Esophagus squamous epithelium (tissue), 5 donors: ENCODE results near the gene SECISBP2L. TPM values are rescaled to one million over a fixed set of nuclear protein-coding genes. Genes with fewer than 3 reads are reported as not detected.

Source experiments
- DNase-seq: peaks from one replicate; lab custom pipeline; 2025; lab: John Stamatoyannopoulos, UW
- H3K27ac ChIP-seq, 4 donors: fragments of 200-600 bp; sonication (generic); one replicate each; pipeline ENCODE4 v1.5.1; 2016 to 2019; ENCODE audit warnings: mild to moderate bottlenecking in 1 of 4
- H3K27me3 ChIP-seq, 4 donors: fragments of 200-600 bp; sonication (generic); 1 replicate in 3 of 4; 2 replicates in 1 of 4; pipeline versions ENCODE4 v1.5.1 to v1.6.0; 2017 to 2021; ENCODE audit warnings: antibody characterized with exemption in 1 of 4
- H3K36me3 ChIP-seq, 3 donors: fragments of 200-600 bp; sonication (generic); one replicate each; pipeline ENCODE4 v1.5.1; 2016 to 2019
- H3K4me1 ChIP-seq, 3 donors: fragments of 200-600 bp; sonication (generic); one replicate each; pipeline ENCODE4 v1.5.1; 2017 to 2019
- H3K4me3 ChIP-seq, 4 donors: fragments of 200-600 bp; sonication (generic); 1 replicate in 3 of 4; 2 replicates in 1 of 4; pipeline ENCODE4 v1.5.1; 2016 to 2019; ENCODE audit warnings: mild to moderate bottlenecking in 2 of 4, moderate library complexity in 1 of 4
- H3K9me3 ChIP-seq, 3 donors: fragments of 200-600 bp; sonication (generic); one replicate each; pipeline ENCODE4 v1.5.1; 2016 to 2019
- POLR2A ChIP-seq, 4 donors: fragments of 450-650 bp; IDR thresholded peaks; one replicate each; pipeline ENCODE4 v1.6.1; 2017; ENCODE audit warnings: antibody characterized with exemption in 4 of 4, mild to moderate bottlenecking in 4 of 4, moderate library complexity in 3 of 4
- WGBS, 2 donors: methylation state at CpG; one replicate each; pipeline ENCODE4 v1.1.5; 2018; 5-methylcytosine and 5-hydroxymethylcytosine counted together
- intact Hi-C: fragments of 100-400 bp; cut with DNase I; formaldehyde crosslinking; loops from one replicate; pipeline ENCODE4 v1.15.0; 2022
- small RNA-seq, 4 donors: library from RNA; depleted of rRNA; stranded (forward); fragments of <200 nt; gene quantifications; one replicate each; pipeline ENCODE3, GENCODE V24; 2016
- total RNA-seq, 4 donors: library from RNA; depleted of rRNA; stranded (reverse); fragments of >200 nt; gene quantifications; one replicate each; pipeline ENCODE4 v1.1.0, GENCODE V29; 2016
- TF ChIP-seq, protein P1 (sequence below), 6 experiments: fragments of 450-650 bp in 4 of 6; fragments of 200-600 bp in 2 of 6; sonication (generic) in 2 of 6; IDR thresholded peaks; one replicate each; pipeline ENCODE4 v1.5.1; 2016 to 2019; ENCODE audit warnings: antibody characterized with exemption in 6 of 6, mild to moderate bottlenecking in 4 of 6, moderate library complexity in 4 of 6
- donor health status: DM: yes; HTN: yes; CAD: no.

The SECISBP2L gene
- total RNA-seq, 4 donors from 2014 or later = 15.1 to 33.0 (median 20.3) TPM

DNA sequence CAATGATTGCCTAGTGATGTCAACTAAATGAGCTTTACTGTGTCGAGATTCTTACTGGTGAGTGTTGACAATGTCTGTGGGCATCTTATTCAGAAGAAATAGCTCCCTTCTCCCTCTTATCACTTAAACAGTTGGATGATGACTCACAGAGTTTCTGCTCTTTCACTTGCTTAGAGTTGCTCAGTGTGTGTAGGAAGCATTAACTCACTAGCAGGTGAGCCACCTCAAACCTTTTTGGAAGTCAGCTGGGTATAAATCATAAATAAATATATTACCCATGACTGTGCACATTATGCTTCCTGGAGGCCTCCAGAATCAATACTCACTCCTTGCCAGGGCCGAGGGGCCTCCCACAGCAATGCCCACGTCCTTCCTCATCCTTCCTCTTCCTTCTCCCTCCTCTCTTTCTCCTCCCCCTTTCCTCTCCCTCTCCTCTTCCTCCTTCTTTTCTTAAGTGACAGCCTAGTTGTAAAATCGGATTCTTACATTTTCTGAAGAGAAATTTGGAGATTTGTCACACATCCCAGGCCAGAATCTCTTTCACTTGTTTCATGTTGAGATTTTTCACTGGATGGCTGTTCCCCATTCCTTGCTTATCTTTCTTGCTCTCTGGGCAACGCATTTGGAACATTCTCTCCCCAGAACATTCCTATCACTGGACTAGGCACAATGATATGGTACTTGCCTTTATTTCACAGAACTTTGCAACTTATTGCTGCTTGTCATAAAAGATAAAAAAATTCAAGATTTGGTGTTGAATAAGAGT, 100.0 kb downstream of the SECISBP2L start:
- intact Hi-C loops = no loop called here
- WGBS, 2 donors = 32 to 38% methylated on average over 5 of the region's 5 CpGs

GRCh38 chr15:48945386-48945785, 100.9 kb downstream of the SECISBP2L start:
- no peaks in the 10 kb centered on the region for H3K9me3 ChIP-seq
- no peak for DNase-seq
- H3K4me1 ChIP-seq = no peaks in the 10 kb centered on the region
- TF ChIP-seq, protein P1, sequence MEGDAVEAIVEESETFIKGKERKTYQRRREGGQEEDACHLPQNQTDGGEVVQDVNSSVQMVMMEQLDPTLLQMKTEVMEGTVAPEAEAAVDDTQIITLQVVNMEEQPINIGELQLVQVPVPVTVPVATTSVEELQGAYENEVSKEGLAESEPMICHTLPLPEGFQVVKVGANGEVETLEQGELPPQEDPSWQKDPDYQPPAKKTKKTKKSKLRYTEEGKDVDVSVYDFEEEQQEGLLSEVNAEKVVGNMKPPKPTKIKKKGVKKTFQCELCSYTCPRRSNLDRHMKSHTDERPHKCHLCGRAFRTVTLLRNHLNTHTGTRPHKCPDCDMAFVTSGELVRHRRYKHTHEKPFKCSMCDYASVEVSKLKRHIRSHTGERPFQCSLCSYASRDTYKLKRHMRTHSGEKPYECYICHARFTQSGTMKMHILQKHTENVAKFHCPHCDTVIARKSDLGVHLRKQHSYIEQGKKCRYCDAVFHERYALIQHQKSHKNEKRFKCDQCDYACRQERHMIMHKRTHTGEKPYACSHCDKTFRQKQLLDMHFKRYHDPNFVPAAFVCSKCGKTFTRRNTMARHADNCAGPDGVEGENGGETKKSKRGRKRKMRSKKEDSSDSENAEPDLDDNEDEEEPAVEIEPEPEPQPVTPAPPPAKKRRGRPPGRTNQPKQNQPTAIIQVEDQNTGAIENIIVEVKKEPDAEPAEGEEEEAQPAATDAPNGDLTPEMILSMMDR (IDR thresholded peaks at IDR 0.05) = no peak
- TF ChIP-seq POLR2A (IDR thresholded peaks at IDR 0.05) = no peak
- no peak overlapping the region for H3K4me3 ChIP-seq
- intact Hi-C loops = no loop called here
- no peaks in the 10 kb centered on the region for H3K36me3 ChIP-seq
- H3K27ac ChIP-seq = no peak overlapping the region
- 28 to 79% methylated on average over 2 of the region's 2 CpGs for WGBS, 2 donors
- H3K27me3 ChIP-seq = no peaks in the 10 kb centered on the region

More for the DNA sequence above, 100.0 kb downstream of the SECISBP2L start:
- Histone ChIP-seq H3K27me3 (no peaks in the 10 kb centered on the region), H3K9me3 (no peaks in the 10 kb centered on the region), H3K4me1 (no peaks in the 10 kb centered on the region), H3K36me3 (no peaks in the 10 kb centered on the region), H3K4me3 (no peak overlapping the region), H3K27ac (no peak overlapping the region)
- no peak for DNase-seq
- TF ChIP-seq, protein P1 (IDR thresholded peaks at IDR 0.05) = no peak
- no peak for TF ChIP-seq POLR2A (IDR thresholded peaks at IDR 0.05)

DNA sequence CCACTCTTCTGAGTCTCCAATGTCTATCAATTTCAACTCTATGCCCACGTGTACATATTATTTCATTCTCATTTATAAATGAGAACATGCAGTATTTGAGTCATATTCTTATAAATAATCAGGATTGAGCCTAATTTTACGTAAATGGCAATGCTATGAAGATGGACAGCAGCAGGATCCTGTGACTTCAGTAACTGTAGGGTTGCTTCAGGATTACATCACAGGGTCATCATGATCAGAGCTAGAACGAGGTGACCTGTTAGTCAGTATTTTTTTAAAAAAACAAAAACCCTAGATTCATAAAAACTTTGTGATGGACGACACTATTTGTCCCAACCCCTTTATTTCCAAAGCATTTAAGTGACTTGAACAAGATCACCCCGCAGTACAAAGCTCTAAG, 104.3 kb downstream of the SECISBP2L start:
- Histone ChIP-seq H3K36me3 (no peaks in the 10 kb centered on the region), H3K4me1 (no peaks in the 10 kb centered on the region), H3K9me3 (no peaks in the 10 kb centered on the region), H3K27me3 (no peaks in the 10 kb centered on the region), H3K4me3 (no peak overlapping the region), H3K27ac (no peak overlapping the region)
- intact Hi-C loops = no loop called here
- no peak for DNase-seq
- TF ChIP-seq POLR2A (IDR thresholded peaks at IDR 0.05) = no peak
- TF ChIP-seq, protein P1 (IDR thresholded peaks at IDR 0.05) = no peak
- WGBS, 2 donors = 72 to 73% methylated on average over 5 of the region's 5 CpGs

DNA sequence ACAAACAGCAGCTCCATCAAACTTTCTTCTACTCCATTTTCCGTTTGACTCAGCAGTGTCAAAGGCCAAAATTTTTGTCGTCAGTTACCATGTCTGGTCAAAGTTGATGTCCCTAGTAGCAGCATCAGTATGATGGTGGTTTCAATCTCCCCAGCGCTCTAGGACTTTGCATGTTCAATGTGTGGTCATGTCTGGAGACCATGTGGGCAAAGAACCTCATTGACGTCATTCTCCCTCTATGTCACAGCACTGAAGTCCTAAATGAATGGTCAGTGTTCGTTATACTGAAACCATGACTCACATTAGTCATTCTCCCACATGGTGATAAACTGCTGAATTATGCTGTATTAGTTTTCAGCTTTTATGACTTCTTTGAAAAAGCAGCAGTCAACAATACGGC, 105.7 kb downstream of the SECISBP2L start:
- 71 to 75% methylated on average over 6 of the region's 6 CpGs for WGBS, 2 donors
- DNase-seq = no peak
- Histone ChIP-seq H3K27me3 (no peaks in the 10 kb centered on the region), H3K27ac (no peak overlapping the region), H3K4me1 (no peaks in the 10 kb centered on the region), H3K4me3 (no peak overlapping the region), H3K9me3 (no peaks in the 10 kb centered on the region), H3K36me3 (no peaks in the 10 kb centered on the region)
- TF ChIP-seq POLR2A (IDR thresholded peaks at IDR 0.05) = no peak
- TF ChIP-seq, protein P1 (IDR thresholded peaks at IDR 0.05) = no peak
- intact Hi-C loops = no loop called here

- Histone ChIP-seq H3K9me3 (no peaks in the 10 kb centered on the region), H3K27ac (no peak overlapping the region), H3K4me1 (no peaks in the 10 kb centered on the region), H3K4me3 (no peak overlapping the region), H3K36me3 (no peaks in the 10 kb centered on the region), H3K27me3 (no peaks in the 10 kb centered on the region)
- 69 to 73% methylated on average over 2 to 3 of the region's 4 CpGs for WGBS, 2 donors
- TF ChIP-seq, protein P1 (IDR thresholded peaks at IDR 0.05) = no peak
- no peak for TF ChIP-seq POLR2A (IDR thresholded peaks at IDR 0.05)
- intact Hi-C loops = no loop called here
- no peak for DNase-seq
Measured at GRCh38 chr15:48939648-48940047, 106.6 kb downstream of the SECISBP2L start.

Small RNA genes within 50 kb of the gene (small RNA-seq; reads per million reads assigned to genes)
- 0 reads per million in 4 donors for gene RF00019

Other genes starting within 250 kb of the SECISBP2L start
- gene CEP152, start 235.4 kb downstream of the SECISBP2L start, total RNA-seq = 1 to 10 TPM; 3.1 to 8.3 (median 4.3) TPM
- gene EID1, start 168.3 kb downstream of the SECISBP2L start, total RNA-seq = 100 to 1,000 TPM in 1 of 4 donors, 10 to 100 TPM in 3; 33.6 to 189 (median 66.1) TPM
- gene SHC4, start 82.5 kb downstream of the SECISBP2L start, total RNA-seq = under 1 TPM in 3 of 4 donors, not detected in 1; 0.18 to 0.50 (median 0.38) TPM
- gene COPS2, start 109.2 kb upstream of the SECISBP2L start, total RNA-seq = 10 to 100 TPM; 37.2 to 59.5 (median 47.0) TPM
- gene GALK2, start 123.8 kb upstream of the SECISBP2L start, total RNA-seq = 10 to 100 TPM in 3 of 4 donors, 1 to 10 TPM in 1; 7.2 to 30.5 (median 21.4) TPM